H1 (cell line): ENCODE data around the gene MBD3L2B. TPM values are rescaled to one million over a fixed set of nuclear protein-coding genes. Genes with fewer than 3 reads are reported as not detected.

Experiments
- ATF2 ChIP-seq: IDR thresholded peaks from 2 replicates; pipeline ENCODE4 v1.6.1; 2012; ENCODE audit warnings: low read length, inconsistent platforms
- CTCF ChIP-seq, 3 experiments: IDR thresholded peaks; 1 replicate in 2 of 3; 2 replicates in 1 of 3; pipeline versions ENCODE4 v1.5.1 to v1.6.1; 2011; ENCODE audit warnings: low read length in 3 of 3, mild to moderate bottlenecking in 3 of 3, inconsistent platforms in 2 of 3, low read depth in 1 of 3, moderate library complexity in 1 of 3; ENCODE audit not compliant: insufficient read depth in 1 of 3; ENCODE audit errors: control extremely low read depth in 1 of 3
- EP300 ChIP-seq, 2 experiments: IDR thresholded peaks; 1 replicate in 1 of 2; 2 replicates in 1 of 2; pipeline ENCODE4 v1.6.1; 2011 to 2012; ENCODE audit warnings: low read depth in 2 of 2, low read length in 2 of 2, mild to moderate bottlenecking in 2 of 2, borderline replicate concordance in 1 of 2, inconsistent platforms in 1 of 2, moderate library complexity in 1 of 2
- MAX ChIP-seq: IDR thresholded peaks from 2 replicates; pipeline ENCODE4 v1.6.1; 2012; ENCODE audit warnings: inconsistent platforms
- RBBP5 ChIP-seq: IDR thresholded peaks from 2 replicates; pipeline ENCODE4 v1.7.1; 2012; ENCODE audit warnings: low read depth, mild to moderate bottlenecking, inconsistent platforms, low read length, moderate library complexity, borderline replicate concordance
- YY1 ChIP-seq: IDR thresholded peaks from 2 replicates; pipeline ENCODE4 v1.6.1; 2011; ENCODE audit warnings: low read depth, mild to moderate bottlenecking, low read length
- polyA plus RNA-seq, 7 experiments: library from polyadenylated mRNA; depleted of rRNA in 3 of 7; stranded (reverse) in 5 of 7; unstranded in 2 of 7; fragments of >200 nt in 5 of 7; fragments of 200-250 nt in 2 of 7; gene quantifications; 1 replicate in 5 of 7; 2 replicates in 1 of 7; 4 replicates in 1 of 7; pipeline versions ENCODE4 v1.2.1 to v1.2.3, GENCODE V29; 2011 to 2013; ENCODE audit warnings: missing spikeins in 2 of 7, mixed read lengths in 2 of 7
- total RNA-seq: library from RNA; stranded (reverse); fragmentation: NEBNext Ultra II Directional; extraction: Animal tissue kit (Norgen Biotek cat#: 25700); gene quantifications from 2 replicates; pipeline ENCODE4 v1.2.1, GENCODE V29; 2021

Gene MBD3L2B
- total and polyA plus RNA-seq, 2 of the 8 experiments (the other 6 are each of a cell fraction or from before 2014, with no cell fraction given) = not detected

- TF ChIP-seq CTCF (IDR thresholded peaks at IDR 0.05; ENCODE audit: control extremely low read depth in 1 of 3, insufficient read depth in 1 of 3, low read depth in 1 of 3, low read length in 3 of 3) (no peak), MAX (no peak), YY1 (no peak), RBBP5 (no peak), EP300 (IDR thresholded peaks at IDR 0.05; ENCODE audit: borderline replicate concordance in 1 of 2, low read depth in 2 of 2, low read length in 2 of 2) (no peak), ATF2 (no peak)
These were observed 33.4 kb downstream of the MBD3L2B start (continued) for GRCh38 chr19:6987850-6988249.
